HG02840 (cell line): ENCODE results near the gene FABP6.

ENCODE experiments used
- ATAC-seq: cut with Tn5 transposase; IDR thresholded peaks from one replicate; pipeline ENCODE4 v1.9.1; 2021; ENCODE audit warnings: mild to moderate bottlenecking, moderate library complexity, moderate number of reproducible peaks; ENCODE audit not compliant: unreplicated experiment, low FRiP score

The FABP6 gene

DNA sequence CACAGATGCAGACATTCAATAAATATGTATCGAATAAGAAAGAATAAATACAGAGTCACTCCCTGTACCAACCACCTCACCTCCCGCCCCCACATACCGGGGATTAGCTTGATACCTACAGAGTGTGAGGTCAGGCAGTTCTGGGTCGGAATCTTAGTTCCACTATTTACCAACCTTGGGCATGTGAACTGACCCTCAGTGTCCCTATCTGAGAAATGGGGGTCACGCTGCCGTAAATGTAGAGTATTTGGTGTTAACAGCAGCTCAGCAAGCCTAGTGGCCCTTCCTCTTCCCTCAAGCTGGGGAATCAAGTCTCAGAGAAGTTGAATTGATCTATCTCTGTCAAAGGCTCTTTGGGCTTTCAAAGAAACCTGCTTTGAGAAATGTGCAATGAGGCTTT lies 57.6 kb downstream of the FABP6 start:
- ATAC-seq, result no peak

DNA sequence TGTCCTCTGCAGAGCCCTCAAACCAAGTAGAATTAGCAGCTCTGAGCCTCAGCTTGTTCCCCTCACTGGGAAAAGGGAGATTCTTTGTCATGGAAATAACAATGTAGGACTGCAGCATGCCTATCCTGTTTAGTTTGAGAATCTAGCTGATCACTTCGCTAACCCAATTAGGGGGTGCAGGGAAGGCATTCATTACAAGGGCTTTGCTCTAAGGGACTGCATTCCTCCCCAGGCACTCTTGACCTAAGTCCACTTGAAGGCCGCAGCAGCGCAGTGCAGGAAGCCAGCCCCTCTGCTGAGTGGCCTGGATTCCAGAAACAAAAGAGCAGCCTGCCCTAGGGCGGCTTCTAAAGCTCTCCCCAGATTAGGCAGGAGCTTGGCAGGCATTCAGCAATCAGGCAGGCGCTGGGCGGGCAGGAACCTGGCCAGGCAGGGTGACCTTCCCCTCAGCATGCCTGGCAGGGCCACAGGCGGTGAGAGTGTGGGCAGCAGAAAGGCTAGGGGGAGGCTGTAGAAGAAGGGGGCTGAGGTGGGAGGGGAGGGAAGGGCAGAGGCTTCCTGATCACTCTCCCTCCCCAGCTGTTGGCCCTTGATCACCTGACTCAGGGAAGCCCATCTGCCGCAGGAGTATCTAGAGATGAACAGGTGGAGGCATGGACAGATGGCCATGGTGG lies 58.2 kb downstream of the FABP6 start:
- no peak for ATAC-seq
